IMR-90 (cell line): ENCODE data around the gene ZCCHC24. TPM values are rescaled to one million over a fixed set of nuclear protein-coding genes. Genes with fewer than 3 reads are reported as not detected.

Experiments
- ATAC-seq: fragments of 200-7000 bp; cut with Tn5 transposase; 2 replicates; pipeline ENCODE4 v1.9.1; 2020; ENCODE audit warnings: low read depth, mild to moderate bottlenecking, moderate library complexity
- BruUV-seq: library from RNA; stranded (reverse); fragments of 400-500 nt; replicated peaks from 2 replicates; lab custom pipeline; 2021; lab: Mats Ljungman, UMichigan
- CTCF ChIA-PET: fragments of 300-600 bp; formaldehyde crosslinking; extraction: SDS; loops from one replicate; lab custom pipeline; 2021; ENCODE audit warnings: antibody characterized with exemption; lab: Yijun Ruan, JAX
- POLR2A ChIA-PET: fragments of 300-600 bp; sonication (Branson Sonifier 250); formaldehyde crosslinking; loops from one replicate; lab custom pipeline; 2022; ENCODE audit warnings: antibody characterized with exemption; ENCODE audit not compliant: unreplicated experiment; lab: Charles Lee
- DNase-seq: peaks from one replicate; pipeline ENCODE4 v3.0.0; 2013
- H2AFZ ChIP-seq: replicated peaks from 2 replicates; pipeline ENCODE3; 2013; ENCODE audit warnings: low read length, mild to moderate bottlenecking; ENCODE audit not compliant: poor library complexity
- H2AK5ac ChIP-seq: 2 replicates; pipeline ENCODE4 v1.6.1; 2013; ENCODE audit warnings: low read depth, low read length, inconsistent platforms
- H2AK9ac ChIP-seq: replicated peaks from 2 replicates; pipeline ENCODE3; 2013; ENCODE audit warnings: mild to moderate bottlenecking, low read depth, low read length, moderate library complexity; ENCODE audit not compliant: poor library complexity
- H2BK120ac ChIP-seq: 2 replicates; pipeline ENCODE4 v1.6.1; 2013; ENCODE audit warnings: low read depth, low read length, inconsistent platforms
- H2BK15ac ChIP-seq: 3 replicates; pipeline ENCODE4 v1.6.1; 2013; ENCODE audit warnings: low read depth, low read length, inconsistent platforms
- H2BK20ac ChIP-seq: 2 replicates; pipeline ENCODE4 v1.6.1; 2013; ENCODE audit warnings: low read depth, mild to moderate bottlenecking, inconsistent platforms, low read length, moderate library complexity
- H2BK5ac ChIP-seq: 2 replicates; pipeline ENCODE4 v1.6.1; 2013; ENCODE audit warnings: mild to moderate bottlenecking, low read depth, low read length, inconsistent platforms; ENCODE audit not compliant: poor library complexity, severe bottlenecking
- H3K14ac ChIP-seq: replicated peaks from 2 replicates; pipeline ENCODE4 v1.6.1; 2013; ENCODE audit warnings: low read depth, low read length, inconsistent platforms
- H3K18ac ChIP-seq: 2 replicates; pipeline ENCODE4 v1.6.1; 2013; ENCODE audit warnings: low read depth, low read length, control low read depth
- H3K23ac ChIP-seq: 2 replicates; pipeline ENCODE4 v1.6.1; 2013; ENCODE audit warnings: low read depth, low read length, inconsistent platforms
- H3K27ac ChIP-seq: 2 replicates; pipeline ENCODE4 v1.5.1; 2013; ENCODE audit warnings: mild to moderate bottlenecking, control low read depth, low read length; ENCODE audit not compliant: insufficient read depth
- H3K27me3 ChIP-seq: 2 replicates; pipeline ENCODE4 v1.6.1; 2013; ENCODE audit warnings: low read length; ENCODE audit not compliant: control insufficient read depth, insufficient read depth
- H3K36me3 ChIP-seq: 2 replicates; pipeline ENCODE4 v1.6.1; 2013; ENCODE audit warnings: low read length, mixed read lengths; ENCODE audit not compliant: control insufficient read depth, insufficient read depth
- H3K4ac ChIP-seq: 2 replicates; pipeline ENCODE4 v1.6.1; 2013; ENCODE audit warnings: low read depth, low read length, inconsistent platforms
- H3K4me1 ChIP-seq: 2 replicates; pipeline ENCODE4 v1.6.1; 2013; ENCODE audit warnings: low read length, mixed read lengths; ENCODE audit not compliant: control insufficient read depth, insufficient read depth
- H3K4me2 ChIP-seq: 2 replicates; pipeline ENCODE4 v1.6.1; 2013; ENCODE audit warnings: low read depth, mild to moderate bottlenecking, control low read depth, low read length, moderate library complexity
- H3K4me3 ChIP-seq: 2 replicates; pipeline ENCODE4 v1.5.1; 2013; ENCODE audit warnings: low read depth, mild to moderate bottlenecking, control low read depth, low read length, moderate library complexity; ENCODE audit not compliant: insufficient read depth
- H3K56ac ChIP-seq: 2 replicates; pipeline ENCODE4 v1.6.1; 2013; ENCODE audit warnings: low read length, inconsistent platforms; ENCODE audit not compliant: insufficient read depth; ENCODE audit errors: extremely low read depth
- H3K79me1 ChIP-seq, 2 experiments: 2 replicates each; pipeline ENCODE4 v1.6.1; 2013; ENCODE audit warnings: low read length in 2 of 2, inconsistent platforms in 1 of 2, low read depth in 1 of 2
- H3K9ac ChIP-seq: 2 replicates; pipeline ENCODE4 v1.6.1; 2013; ENCODE audit warnings: low read depth, low read length, control low read depth
- H3K9me1 ChIP-seq: 2 replicates; pipeline ENCODE4 v1.6.1; 2013; ENCODE audit warnings: low read length, inconsistent platforms; ENCODE audit not compliant: insufficient read depth
- H3K9me3 ChIP-seq: 2 replicates; pipeline ENCODE4 v1.6.1; 2013; ENCODE audit warnings: low read length; ENCODE audit not compliant: control insufficient read depth, insufficient read depth
- H4K20me1 ChIP-seq: 2 replicates; pipeline ENCODE4 v1.6.1; 2013; ENCODE audit warnings: low read length, inconsistent platforms; ENCODE audit not compliant: insufficient read depth
- H4K5ac ChIP-seq: 2 replicates; pipeline ENCODE4 v1.6.1; 2013; ENCODE audit warnings: mild to moderate bottlenecking, low read depth, low read length, control low read depth
- H4K8ac ChIP-seq, 2 experiments: 2 replicates each; pipeline ENCODE4 v1.6.1; 2013; ENCODE audit warnings: low read depth in 2 of 2, low read length in 2 of 2, control low read depth in 1 of 2, inconsistent platforms in 1 of 2
- H4K91ac ChIP-seq: 2 replicates; pipeline ENCODE4 v1.6.1; 2013; ENCODE audit warnings: low read depth, low read length, inconsistent platforms; ENCODE audit not compliant: insufficient read depth
- BHLHE40 ChIP-seq: fragments of 150-350 bp; IDR thresholded peaks from 2 replicates; pipeline ENCODE4 v1.6.1; 2016; ENCODE audit warnings: mild to moderate bottlenecking, low read depth, low read length
- CEBPB ChIP-seq: IDR thresholded peaks from 2 replicates; pipeline ENCODE4 v1.6.1; 2012; ENCODE audit warnings: low read depth, low read length, improper control_type of control experiment
- CHD1 ChIP-seq: IDR thresholded peaks from 2 replicates; pipeline ENCODE4 v1.6.1; 2012; ENCODE audit warnings: low read depth, low read length, improper control_type of control experiment
- CTCF ChIP-seq: conservative IDR thresholded peaks from 2 replicates; pipeline ENCODE4 v1.5.1; 2012; ENCODE audit warnings: mild to moderate bottlenecking, low read depth, low read length, improper control_type of control experiment
- ELK1 ChIP-seq: fragments of 150-350 bp; IDR thresholded peaks from 2 replicates; pipeline ENCODE4 v1.6.1; 2016; ENCODE audit warnings: low read depth, mild to moderate bottlenecking, low read length, moderate library complexity, borderline replicate concordance
- FOS ChIP-seq: fragments of 150-350 bp; IDR thresholded peaks from 2 replicates; pipeline ENCODE4 v1.6.1; 2016; ENCODE audit warnings: low read depth, low read length
- MAFK ChIP-seq: IDR thresholded peaks from 2 replicates; pipeline ENCODE4 v1.6.1; 2012; ENCODE audit warnings: low read depth, low read length, improper control_type of control experiment
- MAZ ChIP-seq: IDR thresholded peaks from 2 replicates; pipeline ENCODE4 v1.6.1; 2012; ENCODE audit warnings: low read depth, mild to moderate bottlenecking, low read length, improper control_type of control experiment, moderate library complexity, borderline replicate concordance
- NFE2L2 ChIP-seq: fragments of 150-350 bp; IDR thresholded peaks from 2 replicates; pipeline ENCODE4 v1.6.1; 2016; ENCODE audit warnings: low read depth, mild to moderate bottlenecking, low read length
- POLR2A ChIP-seq: IDR thresholded peaks from 2 replicates; pipeline ENCODE4 v1.6.1; 2012; ENCODE audit warnings: mild to moderate bottlenecking, low read depth, low read length
- RAD21 ChIP-seq: IDR thresholded peaks from 2 replicates; pipeline ENCODE4 v1.6.1; 2012; ENCODE audit warnings: low read length, improper control_type of control experiment
- RCOR1 ChIP-seq: IDR thresholded peaks from 2 replicates; pipeline ENCODE4 v1.6.1; 2012; ENCODE audit warnings: mild to moderate bottlenecking, low read length, improper control_type of control experiment; ENCODE audit not compliant: insufficient replicate concordance
- RFX5 ChIP-seq: IDR thresholded peaks from 2 replicates; pipeline ENCODE4 v1.8.0; 2012; ENCODE audit warnings: low read depth, mild to moderate bottlenecking, low read length, moderate library complexity
- SMC3 ChIP-seq: fragments of 150-350 bp; IDR thresholded peaks from 2 replicates; pipeline ENCODE4 v1.6.1; 2016; ENCODE audit warnings: low read depth, mild to moderate bottlenecking, antibody characterized with exemption, low read length, moderate library complexity
- USF2 ChIP-seq: fragments of 150-350 bp; IDR thresholded peaks from 2 replicates; pipeline ENCODE4 v1.6.1; 2017; ENCODE audit warnings: mild to moderate bottlenecking, antibody characterized with exemption, low read length, low read depth
- WGBS, 2 experiments: methylation state at CpG; one replicate each; pipeline versions ENCODE4 v1.1.5 to v1.1.7; 2013; ENCODE audit warnings: missing lambda C conversion rate in 2 of 2; ENCODE audit not compliant: insufficient read length in 1 of 2; ENCODE audit errors: extremely low coverage in 2 of 2; 5-methylcytosine and 5-hydroxymethylcytosine counted together
- dilution Hi-C: fragments of 300-500 bp; cut with HindIII; formaldehyde crosslinking; loops from one replicate; pipeline ENCODE4 v1.14.3; 2018; ENCODE audit warnings: low sequenced_read_pairs; ENCODE audit not compliant: unreplicated experiment
- in situ Hi-C: fragments of 300-500 bp; cut with MboI; formaldehyde crosslinking; loops from 3 replicates; pipeline ENCODE4 v1.14.3; 2019; ENCODE audit warnings: low sequenced_read_pairs, inconsistent platforms, mixed read lengths
- intact Hi-C: fragments of 100-400 bp; cut with micrococcal nuclease; formaldehyde crosslinking; loops from 2 replicates; pipeline ENCODE4 v1.10.0; 2022
- polyA plus RNA-seq, 3 experiments: library from polyadenylated mRNA; depleted of rRNA; stranded (reverse); fragments of >200 nt; gene quantifications; 2 replicates each; pipeline ENCODE4 v1.2.3, GENCODE V29; 2012; ENCODE audit warnings: low replicate concordance in 1 of 3
- total RNA-seq: library from RNA; depleted of rRNA; stranded (reverse); fragments of >200 nt; gene quantifications from 2 replicates; pipeline ENCODE4 v1.2.3, GENCODE V29; 2012

The ZCCHC24 gene
- total and polyA plus RNA-seq, 2 of the 4 experiments (the other 2 are of a cell fraction), result 15.1 to 25.9 TPM

- ChIA-PET CTCF (no interaction called here), POLR2A (no interaction called here)
- Histone ChIP-seq H3K4me2 (no peak overlapping the region), H2AK9ac (no peak overlapping the region), H3K23ac (no peak overlapping the region), H3K36me3 (no peaks in the 10 kb centered on the region), H3K18ac (no peak overlapping the region), H3K9me3 (no peaks in the 10 kb centered on the region), H2AK5ac (peak overlapping the region; percentile 63), H3K14ac (no peak overlapping the region), H2BK20ac (no peak overlapping the region), H4K5ac (no peak overlapping the region), H3K56ac (no peak overlapping the region), H3K27me3 (no peaks in the 10 kb centered on the region), H4K8ac (no peak overlapping the region), H3K9me1 (peaks cover 32% of the 10 kb centered on the region), H2BK15ac (no peak overlapping the region), H3K4ac (no peak overlapping the region), H4K20me1 (no peaks in the 10 kb centered on the region), H2AFZ (peak overlapping the region; percentile 35), H3K9ac (no peak overlapping the region), H4K91ac (peak overlapping the region; percentile 23; the same call in 1 of the 2 replicates), H3K79me1 (peaks cover 0 to 9% of the 10 kb centered on the region in 2 experiments; a peak in 1 of 4 replicates), H2BK5ac (no peak overlapping the region), H3K27ac (no peak overlapping the region), H3K4me3 (no peak overlapping the region), H3K4me1 (peaks cover 32% of the 10 kb centered on the region), H2BK120ac (no peak overlapping the region)
- in situ Hi-C loops (loop anchor here (10.0 to 25.0 kb wide), 3 partner anchors 110 to 548 kb away; no protein-coding TSS in a partner anchor), dilution Hi-C loops (no loop called here), intact Hi-C loops (loop anchor here (10.0 kb wide), 1 partner anchor 158 kb away; no protein-coding TSS in a partner anchor)
- no TSS peak for BruUV-seq
- ATAC-seq, result no peak
- DNase-seq, result no peak
- WGBS, 2 experiments, result 96 to 100% methylated on average over 2 to 8 of the region's 12 CpGs
- TF ChIP-seq CHD1, result no peak
- no peak for TF ChIP-seq RAD21
- no peak for TF ChIP-seq BHLHE40
- TF ChIP-seq MAZ, result no peak
- TF ChIP-seq SMC3, result no peak
- TF ChIP-seq USF2, result no peak
- no peak for TF ChIP-seq FOS
- TF ChIP-seq RCOR1, result no peak
- TF ChIP-seq RFX5, result no peak
- TF ChIP-seq CEBPB, result no peak
- no peak for TF ChIP-seq CTCF
- TF ChIP-seq ELK1, result no peak
- TF ChIP-seq MAFK, result no peak
- no peak for TF ChIP-seq POLR2A
- no peak for TF ChIP-seq NFE2L2
These were observed 68.5 kb downstream of the ZCCHC24 start for GRCh38 chr10:79376751-79377556.
